Suprapubic skin (tissue), 4 donors: Measurements from ENCODE around the gene NOP14. TPM values are rescaled to one million over a fixed set of nuclear protein-coding genes. Genes with fewer than 3 reads are reported as not detected.

Source experiments
- DNase-seq, 2 donors: peaks; one replicate each; pipeline ENCODE4 v3.0.0-alpha.2; 2019; ENCODE audit warnings: low spot score in 2 of 2
- H3K27ac ChIP-seq: fragments of 200-600 bp; sonication (generic); one replicate; pipeline ENCODE4 v1.5.1; 2019
- H3K27me3 ChIP-seq: fragments of 200-600 bp; sonication (generic); one replicate; pipeline ENCODE4 v1.5.1; 2019
- H3K36me3 ChIP-seq: fragments of 200-600 bp; sonication (generic); one replicate; pipeline ENCODE4 v1.5.1; 2019
- H3K4me1 ChIP-seq: fragments of 200-600 bp; sonication (generic); one replicate; pipeline ENCODE4 v1.5.1; 2019
- H3K4me3 ChIP-seq: fragments of 200-600 bp; sonication (generic); one replicate; pipeline ENCODE4 v1.5.1; 2019; ENCODE audit warnings: mild to moderate bottlenecking
- H3K9me3 ChIP-seq: fragments of 200-600 bp; sonication (generic); one replicate; pipeline ENCODE4 v1.5.1; 2019
- EP300 ChIP-seq: sonication (generic); formaldehyde crosslinking; IDR thresholded peaks from one replicate; pipeline ENCODE4 v1.6.1; 2017; ENCODE audit warnings: antibody characterized with exemption
- POLR2A ChIP-seq, 2 donors: fragments of 450-650 bp; IDR thresholded peaks; one replicate each; pipeline ENCODE4 v1.6.1; 2017; ENCODE audit warnings: antibody characterized with exemption in 2 of 2, mild to moderate bottlenecking in 2 of 2, moderate library complexity in 2 of 2
- POLR2AphosphoS5 ChIP-seq, 3 donors: sonication (generic); formaldehyde crosslinking; IDR thresholded peaks; one replicate each; pipeline ENCODE4 v1.6.1; 2017; ENCODE audit warnings: antibody characterized with exemption in 3 of 3
- WGBS: methylation state at CpG from one replicate; pipeline ENCODE4 v1.1.5; 2018; 5-methylcytosine and 5-hydroxymethylcytosine counted together
- total RNA-seq, 4 donors: library from RNA; depleted of rRNA; stranded (reverse); fragments of >200 nt; gene quantifications; one replicate each; pipeline ENCODE4 v1.1.0, GENCODE V29; 2016
- TF ChIP-seq, protein P1 (sequence below), 2 donors: fragments of 200-600 bp in 1 of 2; fragments of 450-650 bp in 1 of 2; sonication (generic) in 1 of 2; IDR thresholded peaks; one replicate each; pipeline ENCODE4 v1.5.1; 2016 to 2019; ENCODE audit warnings: antibody characterized with exemption in 2 of 2, mild to moderate bottlenecking in 1 of 2, moderate library complexity in 1 of 2

NOP14 gene
- total RNA-seq, 4 donors from 2014 or later: 23.4 to 30.8 (median 27.1) TPM

DNA sequence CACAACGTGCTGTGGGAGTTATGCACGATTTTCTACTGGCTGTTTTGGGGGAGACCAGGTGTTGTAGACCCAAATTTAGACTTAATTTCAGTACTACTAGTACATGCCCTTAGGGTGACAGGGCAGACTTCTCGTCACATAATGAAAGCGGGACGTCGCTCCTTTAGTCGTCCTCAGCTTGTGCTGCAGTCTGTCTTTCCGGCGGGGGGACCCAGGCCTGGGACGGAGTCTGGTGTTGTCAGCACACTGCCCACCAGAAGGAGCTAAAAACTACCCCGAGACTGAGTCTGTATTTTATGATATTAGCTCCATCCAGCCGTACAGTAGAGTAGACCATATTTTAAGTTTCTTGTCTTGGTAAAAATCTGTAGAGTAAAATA, 35.5 kb downstream of the NOP14 start:
- H3K36me3 ChIP-seq: peaks cover 84% of the 10 kb centered on the region
- no peak overlapping the region for H3K4me3 ChIP-seq
- no peaks in the 10 kb centered on the region for H3K9me3 ChIP-seq
- no peaks in the 10 kb centered on the region for H3K27me3 ChIP-seq
- 90% methylated on average over 12 of the region's 12 CpGs for WGBS
- peaks cover 33% of the 10 kb centered on the region for H3K4me1 ChIP-seq
- DNase-seq: peak; percentile 44 to 62
- H3K27ac ChIP-seq: no peak overlapping the region
- TF ChIP-seq, protein P1, sequence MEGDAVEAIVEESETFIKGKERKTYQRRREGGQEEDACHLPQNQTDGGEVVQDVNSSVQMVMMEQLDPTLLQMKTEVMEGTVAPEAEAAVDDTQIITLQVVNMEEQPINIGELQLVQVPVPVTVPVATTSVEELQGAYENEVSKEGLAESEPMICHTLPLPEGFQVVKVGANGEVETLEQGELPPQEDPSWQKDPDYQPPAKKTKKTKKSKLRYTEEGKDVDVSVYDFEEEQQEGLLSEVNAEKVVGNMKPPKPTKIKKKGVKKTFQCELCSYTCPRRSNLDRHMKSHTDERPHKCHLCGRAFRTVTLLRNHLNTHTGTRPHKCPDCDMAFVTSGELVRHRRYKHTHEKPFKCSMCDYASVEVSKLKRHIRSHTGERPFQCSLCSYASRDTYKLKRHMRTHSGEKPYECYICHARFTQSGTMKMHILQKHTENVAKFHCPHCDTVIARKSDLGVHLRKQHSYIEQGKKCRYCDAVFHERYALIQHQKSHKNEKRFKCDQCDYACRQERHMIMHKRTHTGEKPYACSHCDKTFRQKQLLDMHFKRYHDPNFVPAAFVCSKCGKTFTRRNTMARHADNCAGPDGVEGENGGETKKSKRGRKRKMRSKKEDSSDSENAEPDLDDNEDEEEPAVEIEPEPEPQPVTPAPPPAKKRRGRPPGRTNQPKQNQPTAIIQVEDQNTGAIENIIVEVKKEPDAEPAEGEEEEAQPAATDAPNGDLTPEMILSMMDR (IDR thresholded peaks at IDR 0.05): no peak
- TF ChIP-seq POLR2AphosphoS5 (IDR thresholded peaks at IDR 0.05) (no peak), EP300 (no peak), POLR2A (IDR thresholded peaks at IDR 0.05) (no peak)

DNA sequence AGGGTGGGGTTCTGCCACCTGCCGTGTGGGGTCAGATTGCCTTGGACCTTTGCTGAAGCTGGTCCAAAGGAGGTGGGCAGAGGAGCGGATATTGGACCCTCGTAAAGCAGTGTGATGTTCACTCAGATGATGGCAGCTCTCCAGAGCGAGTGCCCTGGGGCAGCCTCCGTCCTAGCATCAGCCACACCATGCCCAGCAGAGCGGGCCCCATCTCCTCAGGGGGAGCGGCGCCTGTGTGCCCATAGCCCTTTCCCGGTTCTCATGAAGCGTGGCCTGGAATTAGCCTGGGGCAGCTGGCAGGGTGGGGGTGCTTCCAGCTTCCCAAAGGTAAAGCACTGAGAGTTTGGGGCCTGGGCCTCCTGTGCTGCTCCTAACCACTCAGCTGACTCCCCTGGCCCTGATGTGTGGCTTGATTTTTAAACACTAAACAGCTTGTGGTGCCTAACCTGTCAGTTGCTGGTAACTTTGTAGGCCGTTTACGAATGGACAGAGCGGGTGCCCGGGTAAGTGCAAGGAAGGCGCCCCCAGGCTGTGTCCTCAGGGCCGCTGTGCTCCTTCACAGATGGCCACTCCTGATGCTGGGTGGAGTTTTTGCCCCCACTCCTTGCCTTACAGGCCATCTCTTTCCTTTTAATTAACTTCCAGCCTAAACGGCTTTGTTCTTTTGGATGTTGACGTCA, 36.0 kb downstream of the NOP14 start:
- Histone ChIP-seq H3K36me3 (peaks cover 88% of the 10 kb centered on the region), H3K4me1 (peaks cover 32% of the 10 kb centered on the region), H3K27me3 (no peaks in the 10 kb centered on the region), H3K27ac (no peak overlapping the region), H3K4me3 (no peak overlapping the region), H3K9me3 (no peaks in the 10 kb centered on the region)
- peak; percentile 52 to 76 for DNase-seq
- WGBS: 93% methylated on average over 14 of the region's 18 CpGs
- TF ChIP-seq, protein P1 (IDR thresholded peaks at IDR 0.05): no peak
- TF ChIP-seq POLR2A (IDR thresholded peaks at IDR 0.05) (no peak), POLR2AphosphoS5 (IDR thresholded peaks at IDR 0.05) (no peak), EP300 (no peak)

DNA sequence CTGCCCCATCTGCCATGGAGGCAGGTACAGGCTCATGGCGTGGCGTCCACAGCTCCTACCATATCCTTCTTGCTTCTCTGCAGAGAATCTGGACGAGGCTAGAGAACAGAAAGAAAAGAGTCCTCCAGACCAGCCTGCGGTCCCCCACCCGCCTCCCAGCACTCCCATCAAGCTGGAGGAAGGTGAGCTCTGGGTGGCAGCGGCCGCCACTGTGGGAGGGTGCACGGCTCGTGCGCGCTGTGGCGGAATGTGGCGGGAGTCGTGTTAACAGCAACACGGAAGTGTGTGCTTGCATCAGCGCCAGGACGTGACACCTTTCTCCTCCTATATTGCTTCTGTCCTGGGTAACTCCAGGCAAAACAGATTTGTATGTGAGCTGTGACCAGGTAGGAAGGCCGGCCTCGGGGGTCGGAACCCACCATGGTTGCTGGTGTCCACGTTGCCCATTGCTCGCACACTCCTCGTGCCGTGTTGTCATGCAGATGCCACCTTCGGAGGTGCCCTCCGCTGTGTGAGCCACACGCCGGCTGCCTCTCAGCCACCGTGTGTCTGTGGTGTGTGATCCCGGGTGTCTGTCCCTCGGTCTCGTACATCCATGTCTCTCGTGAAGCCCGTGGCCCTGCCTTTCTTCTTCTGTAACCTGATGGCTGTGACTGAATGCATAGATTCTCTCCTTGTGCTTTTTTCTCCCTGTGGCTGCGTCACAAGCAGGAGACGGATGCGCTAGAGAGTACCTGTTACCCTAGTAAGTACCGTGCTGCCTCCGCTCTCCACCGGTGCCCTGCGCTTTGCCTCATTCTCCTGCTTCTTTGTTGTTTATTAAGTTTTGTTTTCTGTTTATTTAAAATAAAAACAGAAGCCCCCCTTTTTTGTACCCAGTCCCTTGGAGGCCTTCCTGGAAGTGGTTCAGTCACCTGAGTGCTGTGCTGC, 37.0 kb downstream of the NOP14 start:
- peaks cover 25% of the 10 kb centered on the region for H3K4me1 ChIP-seq
- DNase-seq: peak; percentile 55 to 73
- H3K9me3 ChIP-seq: no peaks in the 10 kb centered on the region
- H3K27ac ChIP-seq: no peak overlapping the region
- WGBS: 91% methylated on average over 34 of the region's 41 CpGs
- H3K36me3 ChIP-seq: peaks cover 83% of the 10 kb centered on the region
- H3K27me3 ChIP-seq: no peaks in the 10 kb centered on the region
- no peak for TF ChIP-seq POLR2AphosphoS5 (IDR thresholded peaks at IDR 0.05)
- TF ChIP-seq POLR2A (IDR thresholded peaks at IDR 0.05): no peak
- TF ChIP-seq, protein P1 (IDR thresholded peaks at IDR 0.05): no peak
- TF ChIP-seq EP300: no peak
- H3K4me3 ChIP-seq: no peak overlapping the region

DNA sequence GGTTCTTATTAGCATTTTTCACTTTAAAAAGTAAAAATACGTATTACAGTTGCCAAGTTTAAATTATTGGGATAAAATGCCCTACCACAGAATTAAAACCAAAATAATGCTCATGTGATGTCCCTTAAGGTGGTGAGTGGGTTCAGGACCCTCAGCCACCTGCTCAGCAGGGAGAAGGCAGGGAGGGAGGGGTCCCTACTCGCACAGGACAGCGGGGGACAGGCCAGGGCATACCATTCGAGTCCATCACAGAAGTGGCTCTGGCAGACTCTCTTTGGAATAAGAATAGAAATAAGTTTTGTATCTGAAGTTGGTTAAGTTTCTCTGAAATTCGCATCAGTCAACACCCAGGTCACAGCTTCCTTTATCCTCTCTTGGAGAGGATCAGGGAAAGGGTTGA, 37.7 kb downstream of the NOP14 start:
- WGBS: 91% methylated on average over 5 of the region's 5 CpGs
- H3K27me3 ChIP-seq: no peaks in the 10 kb centered on the region
- no peak overlapping the region for H3K27ac ChIP-seq
- H3K4me1 ChIP-seq: peaks cover 18% of the 10 kb centered on the region
- no peaks in the 10 kb centered on the region for H3K9me3 ChIP-seq
- DNase-seq: peak; percentile 35 to 60
- H3K4me3 ChIP-seq: no peak overlapping the region
- H3K36me3 ChIP-seq: peaks cover 81% of the 10 kb centered on the region
- TF ChIP-seq POLR2AphosphoS5 (IDR thresholded peaks at IDR 0.05) (no peak), EP300 (no peak), POLR2A (IDR thresholded peaks at IDR 0.05) (no peak)
- TF ChIP-seq, protein P1 (IDR thresholded peaks at IDR 0.05): no peak

DNA sequence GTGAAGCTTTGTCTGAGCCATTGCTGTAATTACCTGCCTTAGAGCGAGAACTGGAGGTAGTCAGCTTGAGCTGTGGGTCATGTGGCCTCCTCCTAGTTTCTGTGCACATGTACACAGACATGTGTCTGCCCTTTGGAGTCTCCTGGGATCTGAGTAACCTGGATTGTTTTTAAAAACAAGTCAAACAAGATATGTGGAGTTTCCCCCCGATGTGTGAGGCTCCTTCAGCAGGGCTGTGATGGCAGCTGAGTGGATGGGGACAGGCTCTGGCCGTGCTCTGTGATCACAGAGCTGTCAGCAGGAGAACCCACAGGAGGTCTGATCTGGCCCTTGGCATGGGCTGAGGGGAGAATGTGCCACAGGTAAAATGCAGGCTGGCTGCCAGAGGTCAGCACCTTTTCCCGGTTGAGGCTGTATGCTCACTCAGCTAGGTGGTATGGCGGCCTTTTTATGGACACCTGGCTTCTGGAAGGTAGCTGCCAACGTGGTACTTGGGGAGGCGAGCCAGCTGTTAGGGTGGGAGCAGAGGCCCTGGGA, 38.4 kb downstream of the NOP14 start:
- Histone ChIP-seq H3K9me3 (no peaks in the 10 kb centered on the region), H3K4me3 (no peak overlapping the region), H3K36me3 (peaks cover 74% of the 10 kb centered on the region), H3K4me1 (peaks cover 18% of the 10 kb centered on the region), H3K27ac (no peak overlapping the region), H3K27me3 (no peaks in the 10 kb centered on the region)
- 85% methylated on average over 7 of the region's 7 CpGs for WGBS
- peak; percentile 45 to 48 for DNase-seq
- TF ChIP-seq EP300 (no peak), POLR2A (IDR thresholded peaks at IDR 0.05) (no peak), POLR2AphosphoS5 (IDR thresholded peaks at IDR 0.05) (no peak)
- TF ChIP-seq, protein P1 (IDR thresholded peaks at IDR 0.05): no peak
